HUDEP-2 (cell line): ENCODE data around the gene DGUOK.
"Not testable (repeated sequence)": the region's sequence is repeated elsewhere in the genome, so short reads cannot be mapped to it uniquely, and the experiment has no call there.

ENCODE experiments used
- DNase-seq, 76 experiments: peaks; one replicate each; lab custom pipeline; 2025; ENCODE audit not compliant: unreplicated experiment in 76 of 76; lab: John Stamatoyannopoulos, UW

The DGUOK gene

GRCh38 chr2:73919596-73920228 lies 7.0 kb upstream of the DGUOK start:
- DNase-seq = no peak

- DNase-seq = peak in 51 of 76 experiments; percentile 4 to 61 (median 39)
Observed at GRCh38 chr2:73920577-73921545, 5.8 kb upstream of the DGUOK start.

- no peak for DNase-seq
Observed at GRCh38 chr2:73921581-73921980, 5.1 kb upstream of the DGUOK start.

GRCh38 chr2:73922681-73923080 lies 4.0 kb upstream of the DGUOK start:
- no peak for DNase-seq

GRCh38 chr2:73925033-73925704 lies 1.5 kb upstream of the DGUOK start:
- DNase-seq = peak in 2 of 76 experiments; percentile 7 to 14

GRCh38 chr2:73925853-73926492 lies 707 bp upstream of the DGUOK start:
- DNase-seq = no peak

- no peak for DNase-seq
Observed at GRCh38 chr2:73927344-73927743, 664 bp downstream of the DGUOK start.

- no peak for DNase-seq
Observed at GRCh38 chr2:73928963-73929347, 2.3 kb downstream of the DGUOK start.

GRCh38 chr2:73930386-73930785 lies 3.7 kb downstream of the DGUOK start:
- no peak for DNase-seq

GRCh38 chr2:73931531-73932500 lies 5.1 kb downstream of the DGUOK start:
- DNase-seq = no peak

GRCh38 chr2:73933194-73933593 lies 6.5 kb downstream of the DGUOK start:
- DNase-seq = no peak

- no peak for DNase-seq
Observed at GRCh38 chr2:73935641-73936040, 9.0 kb downstream of the DGUOK start.

- no peak for DNase-seq
Observed at GRCh38 chr2:73937103-73937885, 10.6 kb downstream of the DGUOK start.

- DNase-seq = no peak
Observed at GRCh38 chr2:73937899-73938298, 11.2 kb downstream of the DGUOK start.

GRCh38 chr2:73938718-73939352 lies 12.2 kb downstream of the DGUOK start:
- DNase-seq = no peak

- DNase-seq = peak in 10 of 76 experiments; percentile 1 to 16 (median 10)
Observed at GRCh38 chr2:73939419-73939818, 12.7 kb downstream of the DGUOK start.

GRCh38 chr2:73940066-73940465 lies 13.4 kb downstream of the DGUOK start:
- DNase-seq = not testable (repeated sequence)

GRCh38 chr2:73942664-73943063 lies 16.0 kb downstream of the DGUOK start:
- no peak for DNase-seq
